Activated T-cell treated with anti-CD3 and anti-CD28 coated beads, Interleukin-2, amount 50 U/mL, for 4 hours (primary cell): ENCODE results near the gene SPECC1. TPM values are rescaled to one million over a fixed set of nuclear protein-coding genes. Genes with fewer than 3 reads are reported as not detected.

Experiments
- ATAC-seq, 2 donors: fragments of 200-7000 bp; cut with Tn5 transposase; one replicate each; pipeline ENCODE4 v1.10.0; 2021
- DNase-seq: peaks from one replicate; pipeline ENCODE4 v3.0.0-alpha.2; 2020
- H3K27me3 Mint-ChIP-seq: one replicate; pipeline ENCODE4 v1.8.0; 2021; ENCODE audit warnings: low read depth, mixed read lengths
- H3K36me3 Mint-ChIP-seq: one replicate; pipeline ENCODE4 v1.8.0; 2022; ENCODE audit warnings: mixed read lengths; ENCODE audit not compliant: insufficient read depth
- H3K4me1 Mint-ChIP-seq: one replicate; pipeline ENCODE4 v1.8.0; 2021; ENCODE audit warnings: low read depth, mixed read lengths
- H3K4me3 Mint-ChIP-seq: one replicate; pipeline ENCODE4 v1.8.0; 2021; ENCODE audit warnings: mild to moderate bottlenecking, moderate library complexity, mixed read lengths
- H3K9me3 Mint-ChIP-seq: one replicate; pipeline ENCODE4 v1.8.0; 2021; ENCODE audit warnings: mixed read lengths
- total RNA-seq, 3 donors: library from RNA; stranded (reverse); gene quantifications; one replicate each; pipeline ENCODE4 v1.2.1, GENCODE V29; 2021

Gene SPECC1
- total RNA-seq, 3 donors from 2014 or later: 3.8 to 7.0 (median 3.9) TPM

GRCh38 chr17:20128036-20128667, 119.0 kb downstream of the SPECC1 start:
- DNase-seq (no peak), ATAC-seq (no peak)
- Mint-ChIP-seq H3K4me1 (no peaks in the 10 kb centered on the region), H3K27me3 (no peaks in the 10 kb centered on the region), H3K4me3 (no peak overlapping the region), H3K36me3 (no peaks in the 10 kb centered on the region), H3K9me3 (no peaks in the 10 kb centered on the region)

GRCh38 chr17:20133517-20133916, 124.4 kb downstream of the SPECC1 start:
- no peaks in the 10 kb centered on the region for H3K36me3 Mint-ChIP-seq
- no peak overlapping the region for H3K4me3 Mint-ChIP-seq
- ATAC-seq: no peak
- no peaks in the 10 kb centered on the region for H3K9me3 Mint-ChIP-seq
- no peak for DNase-seq
- H3K27me3 Mint-ChIP-seq: peaks cover 5% of the 10 kb centered on the region
- H3K4me1 Mint-ChIP-seq: no peaks in the 10 kb centered on the region

GRCh38 chr17:20141198-20141972, 132.2 kb downstream of the SPECC1 start:
- Mint-ChIP-seq H3K9me3 (no peaks in the 10 kb centered on the region), H3K4me1 (no peaks in the 10 kb centered on the region), H3K4me3 (no peak overlapping the region), H3K36me3 (no peaks in the 10 kb centered on the region), H3K27me3 (peaks cover 7% of the 10 kb centered on the region)
- DNase-seq (no peak), ATAC-seq (no peak)

GRCh38 chr17:20142268-20142667, 133.1 kb downstream of the SPECC1 start:
- Mint-ChIP-seq H3K9me3 (no peaks in the 10 kb centered on the region), H3K4me3 (no peak overlapping the region), H3K27me3 (peaks cover 3% of the 10 kb centered on the region), H3K36me3 (no peaks in the 10 kb centered on the region), H3K4me1 (no peaks in the 10 kb centered on the region)
- DNase-seq: no peak
- no peak for ATAC-seq

- H3K4me3 Mint-ChIP-seq: no peak overlapping the region
- no peaks in the 10 kb centered on the region for H3K36me3 Mint-ChIP-seq
- H3K4me1 Mint-ChIP-seq: no peaks in the 10 kb centered on the region
- DNase-seq (no peak), ATAC-seq (no peak)
- H3K9me3 Mint-ChIP-seq: no peaks in the 10 kb centered on the region
- H3K27me3 Mint-ChIP-seq: peaks cover 3% of the 10 kb centered on the region
Measured at GRCh38 chr17:20143740-20144139, 134.6 kb downstream of the SPECC1 start.

GRCh38 chr17:20145567-20145966, 136.4 kb downstream of the SPECC1 start:
- H3K27me3 Mint-ChIP-seq: peaks cover 3% of the 10 kb centered on the region
- DNase-seq (no peak), ATAC-seq (no peak)
- no peak overlapping the region for H3K4me3 Mint-ChIP-seq
- no peaks in the 10 kb centered on the region for H3K36me3 Mint-ChIP-seq
- H3K4me1 Mint-ChIP-seq: no peaks in the 10 kb centered on the region
- no peaks in the 10 kb centered on the region for H3K9me3 Mint-ChIP-seq

- Mint-ChIP-seq H3K9me3 (no peaks in the 10 kb centered on the region), H3K4me3 (no peak overlapping the region), H3K4me1 (no peaks in the 10 kb centered on the region), H3K36me3 (no peaks in the 10 kb centered on the region), H3K27me3 (no peaks in the 10 kb centered on the region)
- no peak for DNase-seq
- ATAC-seq: no peak
Measured at GRCh38 chr17:20149251-20149650, 140.1 kb downstream of the SPECC1 start.

GRCh38 chr17:20151174-20151573, 142.0 kb downstream of the SPECC1 start:
- H3K4me1 Mint-ChIP-seq: no peaks in the 10 kb centered on the region

GRCh38 chr17:20153231-20153630, 144.1 kb downstream of the SPECC1 start:
- Mint-ChIP-seq H3K4me1 (peaks cover 3% of the 10 kb centered on the region), H3K27me3 (peaks cover 5% of the 10 kb centered on the region), H3K36me3 (no peaks in the 10 kb centered on the region), H3K9me3 (no peaks in the 10 kb centered on the region), H3K4me3 (no peak overlapping the region)
- DNase-seq: no peak
- no peak for ATAC-seq

More at GRCh38 chr17:20151174-20151573, 142.0 kb downstream of the SPECC1 start:
- DNase-seq (no peak), ATAC-seq (no peak)
- Mint-ChIP-seq H3K36me3 (no peaks in the 10 kb centered on the region), H3K27me3 (no peaks in the 10 kb centered on the region), H3K9me3 (no peaks in the 10 kb centered on the region), H3K4me3 (no peak overlapping the region)

GRCh38 chr17:20154286-20155000, 145.3 kb downstream of the SPECC1 start:
- DNase-seq (no peak), ATAC-seq (no peak)
- H3K27me3 Mint-ChIP-seq: peaks cover 5% of the 10 kb centered on the region

GRCh38 chr17:20155258-20156195, 146.4 kb downstream of the SPECC1 start:
- H3K9me3 Mint-ChIP-seq: no peaks in the 10 kb centered on the region

More at GRCh38 chr17:20154286-20155000, 145.3 kb downstream of the SPECC1 start:
- H3K4me3 Mint-ChIP-seq: no peak overlapping the region
- H3K4me1 Mint-ChIP-seq: peaks cover 3% of the 10 kb centered on the region
- H3K9me3 Mint-ChIP-seq: no peaks in the 10 kb centered on the region
- H3K36me3 Mint-ChIP-seq: no peaks in the 10 kb centered on the region

GRCh38 chr17:20156196-20157000, 147.2 kb downstream of the SPECC1 start:
- Mint-ChIP-seq H3K27me3 (peaks cover 5% of the 10 kb centered on the region), H3K9me3 (no peaks in the 10 kb centered on the region), H3K36me3 (no peaks in the 10 kb centered on the region), H3K4me1 (peaks cover 3% of the 10 kb centered on the region), H3K4me3 (peak overlapping the region; percentile 81)
- DNase-seq (peak; percentile 11), ATAC-seq (peak; percentile 32 to 37)

More at GRCh38 chr17:20155258-20156195, 146.4 kb downstream of the SPECC1 start:
- peaks cover 5% of the 10 kb centered on the region for H3K27me3 Mint-ChIP-seq
- H3K36me3 Mint-ChIP-seq: no peaks in the 10 kb centered on the region
- H3K4me3 Mint-ChIP-seq: no peak overlapping the region
- ATAC-seq: peak; percentile 91 to 93
- H3K4me1 Mint-ChIP-seq: peaks cover 3% of the 10 kb centered on the region
- peak; percentile 87 for DNase-seq

GRCh38 chr17:20157001-20157310, 147.8 kb downstream of the SPECC1 start:
- peaks cover 5% of the 10 kb centered on the region for H3K27me3 Mint-ChIP-seq
- no peaks in the 10 kb centered on the region for H3K9me3 Mint-ChIP-seq
- H3K4me1 Mint-ChIP-seq: peaks cover 3% of the 10 kb centered on the region
- ATAC-seq: no peak
- H3K4me3 Mint-ChIP-seq: peak overlapping the region; percentile 81
- no peaks in the 10 kb centered on the region for H3K36me3 Mint-ChIP-seq
- no peak for DNase-seq
